ENCODE results near the gene TAS2R39. TPM values are rescaled to one million over a fixed set of nuclear protein-coding genes. Genes with fewer than 3 reads are reported as not detected.
A peak's percentile ranks its signal among the peaks of the same experiment; 100 is the strongest.

Gene TAS2R39
- total RNA-seq, 1 donor from 2014 or later = not detected

- no peaks in the 10 kb centered on the region for H3K4me1 ChIP-seq
- H3K4me3 ChIP-seq = no peak overlapping the region
- peaks cover 3% of the 10 kb centered on the region for H3K27me3 ChIP-seq (ENCODE audit: low read depth)
- no peaks in the 10 kb centered on the region for H3K9me3 ChIP-seq
- no peak for TF ChIP-seq CTCF (IDR thresholded peaks at IDR 0.05)
- DNase-seq (no peak), ATAC-seq (no peak)
- no peaks in the 10 kb centered on the region for H3K36me3 ChIP-seq
- H3K27ac ChIP-seq = no peak overlapping the region
- intact Hi-C loops (cut with DNase I) = loop anchor here (5.0 kb wide), 1 partner anchor 209 kb away; no protein-coding TSS in a partner anchor
Observed at GRCh38 chr7:143216686-143217085, 33.5 kb downstream of the TAS2R39 start.

GRCh38 chr7:143217806-143218205 is 34.6 kb downstream of the TAS2R39 start:
- TF ChIP-seq CTCF (IDR thresholded peaks at IDR 0.05) = no peak
- H3K27ac ChIP-seq = no peak overlapping the region
- no peaks in the 10 kb centered on the region for H3K9me3 ChIP-seq
- no peak overlapping the region for H3K4me3 ChIP-seq
- DNase-seq = no peak
- intact Hi-C loops (cut with DNase I) = loop anchor here (5.0 kb wide), 1 partner anchor 211 kb away; no protein-coding TSS in a partner anchor
- peaks cover 3% of the 10 kb centered on the region for H3K27me3 ChIP-seq (ENCODE audit: low read depth)
- ATAC-seq = no peak
- H3K4me1 ChIP-seq = no peaks in the 10 kb centered on the region
- H3K36me3 ChIP-seq = no peaks in the 10 kb centered on the region

GRCh38 chr7:143221286-143221685 is 38.1 kb downstream of the TAS2R39 start:
- no peak overlapping the region for H3K4me3 ChIP-seq
- H3K9me3 ChIP-seq = no peaks in the 10 kb centered on the region
- H3K36me3 ChIP-seq = no peaks in the 10 kb centered on the region
- H3K4me1 ChIP-seq = no peaks in the 10 kb centered on the region
- DNase-seq = no peak
- peaks cover 3% of the 10 kb centered on the region for H3K27me3 ChIP-seq (ENCODE audit: low read depth)
- TF ChIP-seq CTCF (IDR thresholded peaks at IDR 0.05) = no peak
- H3K27ac ChIP-seq = no peak overlapping the region
- no peak for ATAC-seq
- intact Hi-C loops (cut with DNase I) = no loop called here

- Histone ChIP-seq H3K4me1 (no peaks in the 10 kb centered on the region), H3K4me3 (no peak within 1 kb of the TSS), H3K9me3 (no peaks in the 10 kb centered on the region), H3K27me3 (ENCODE audit: low read depth) (peaks cover 3% of the 10 kb centered on the region), H3K36me3 (no peaks in the 10 kb centered on the region), H3K27ac (no peak within 1 kb of the TSS)
- no peak for TF ChIP-seq CTCF (IDR thresholded peaks at IDR 0.05)
- ATAC-seq = no peak
- no peak for DNase-seq
- intact Hi-C loops (cut with DNase I) = no loop called here
Observed at GRCh38 chr7:143221737-143222136, 38.5 kb downstream of the TAS2R39 start, which contains the start of gene TAS2R40. TAS2R40 (plus strand) TSS chr7:143222037; CDS start chr7:143222079, 42 bp downstream.

- H3K4me1 ChIP-seq = no peaks in the 10 kb centered on the region
- no peaks in the 10 kb centered on the region for H3K9me3 ChIP-seq
- TF ChIP-seq CTCF (IDR thresholded peaks at IDR 0.05) = no peak
- intact Hi-C loops (cut with DNase I) = no loop called here
- DNase-seq (peak; percentile 76), ATAC-seq (peak; percentile 75 to 87)
- H3K4me3 ChIP-seq = no peak overlapping the region
- no peaks in the 10 kb centered on the region for H3K36me3 ChIP-seq
- peak overlapping the region; percentile 4 for H3K27ac ChIP-seq
- peaks cover 3% of the 10 kb centered on the region for H3K27me3 ChIP-seq (ENCODE audit: low read depth)
Observed at GRCh38 chr7:143222782-143223181, 39.6 kb downstream of the TAS2R39 start.
